IPS-18c (cell line): ENCODE data around the gene SHCBP1L.

ENCODE experiments used
- H3K4me3 ChIP-seq: 2 replicates; pipeline ENCODE4 v1.7.0; 2013; ENCODE audit warnings: low read depth, mild to moderate bottlenecking, low read length, moderate library complexity; ENCODE audit not compliant: insufficient read depth
- H3K9me3 ChIP-seq: one replicate; pipeline ENCODE4 v1.6.1; 2013; ENCODE audit warnings: mild to moderate bottlenecking, low read length, moderate library complexity; ENCODE audit not compliant: control insufficient read depth, insufficient read depth

The SHCBP1L gene

DNA sequence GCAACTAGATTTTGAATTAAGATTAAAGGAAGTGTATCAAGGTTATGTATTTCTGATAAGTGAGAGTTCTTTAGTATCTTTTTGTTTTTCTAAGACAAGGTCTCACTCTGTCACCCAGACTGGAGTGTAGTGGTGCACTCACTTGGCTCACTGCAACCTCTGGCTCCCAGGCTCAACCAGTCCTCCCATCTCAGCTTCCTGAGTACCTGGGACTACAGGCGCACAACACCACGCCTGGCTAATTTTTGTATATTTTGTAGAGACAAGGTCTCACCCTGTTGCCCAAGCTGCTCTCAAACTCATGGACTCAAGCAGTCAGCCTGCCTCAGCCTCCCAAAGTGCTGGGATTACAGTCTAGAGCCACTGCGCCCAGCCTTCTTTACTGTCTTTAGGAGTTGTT is 80.1 kb downstream of the SHCBP1L start:
- Histone ChIP-seq H3K4me3 (no peak overlapping the region), H3K9me3 (no peaks in the 10 kb centered on the region)

DNA sequence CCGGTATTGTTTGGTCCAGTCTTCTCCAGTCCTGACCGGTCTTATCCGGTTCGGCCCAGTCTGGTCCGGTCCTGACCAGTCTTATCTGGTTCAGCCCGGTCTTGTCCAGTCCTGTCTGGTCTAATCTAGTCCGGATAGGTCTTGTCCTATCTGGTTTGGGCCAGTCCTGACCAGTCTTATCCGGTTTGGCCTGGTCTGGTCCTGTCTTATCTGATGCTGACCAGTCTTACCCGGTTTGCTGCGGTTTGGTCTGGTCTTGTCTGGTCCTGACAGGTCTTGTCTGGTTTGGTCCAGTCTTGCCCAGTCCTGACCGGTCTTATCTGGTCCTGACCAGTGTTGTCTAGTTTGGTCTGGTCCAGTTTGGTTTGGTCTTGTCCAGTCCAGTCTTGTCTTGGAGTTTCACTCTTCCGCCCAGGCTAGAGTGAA is 83.7 kb downstream of the SHCBP1L start:
- no peak overlapping the region for H3K4me3 ChIP-seq
- H3K9me3 ChIP-seq: no peaks in the 10 kb centered on the region

GRCh38 chr1:182867861-182868260 is 85.1 kb downstream of the SHCBP1L start:
- Histone ChIP-seq H3K9me3 (no peaks in the 10 kb centered on the region), H3K4me3 (no peak overlapping the region)

GRCh38 chr1:182863940-182864339 is 89.0 kb downstream of the SHCBP1L start:
- Histone ChIP-seq H3K9me3 (no peaks in the 10 kb centered on the region), H3K4me3 (no peak overlapping the region)

GRCh38 chr1:182862827-182863226 is 90.1 kb downstream of the SHCBP1L start:
- no peak overlapping the region for H3K4me3 ChIP-seq
- no peaks in the 10 kb centered on the region for H3K9me3 ChIP-seq

- Histone ChIP-seq H3K9me3 (no peaks in the 10 kb centered on the region), H3K4me3 (no peak overlapping the region)
These were observed 91.0 kb downstream of the SHCBP1L start for GRCh38 chr1:182861994-182862393.

GRCh38 chr1:182860658-182861057 is 92.3 kb downstream of the SHCBP1L start:
- no peak overlapping the region for H3K4me3 ChIP-seq
- no peaks in the 10 kb centered on the region for H3K9me3 ChIP-seq

DNA sequence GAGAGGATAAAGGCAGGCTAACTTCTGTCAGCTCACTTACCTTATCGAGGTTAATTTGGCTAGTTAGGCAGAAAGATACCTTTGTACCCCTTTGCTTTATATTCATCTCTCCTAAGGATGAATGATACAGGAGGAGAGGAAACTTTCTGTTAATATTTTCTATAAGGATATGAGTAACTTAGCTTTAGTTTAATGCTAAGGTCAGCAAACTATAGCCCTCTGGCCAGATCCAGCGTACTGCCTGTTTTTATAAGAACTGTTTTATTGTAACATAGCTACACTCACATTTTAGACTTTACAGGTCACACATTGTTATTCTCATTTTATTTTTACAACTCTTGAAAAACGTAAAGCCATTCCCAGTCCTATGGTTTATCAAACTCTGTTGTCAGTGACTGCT is 95.8 kb downstream of the SHCBP1L start:
- no peaks in the 10 kb centered on the region for H3K9me3 ChIP-seq
- no peak overlapping the region for H3K4me3 ChIP-seq

- no peaks in the 10 kb centered on the region for H3K9me3 ChIP-seq
- no peak overlapping the region for H3K4me3 ChIP-seq
These were observed 97.1 kb downstream of the SHCBP1L start for GRCh38 chr1:182855911-182856310.

GRCh38 chr1:182851825-182852224 is 101.1 kb downstream of the SHCBP1L start:
- Histone ChIP-seq H3K9me3 (no peaks in the 10 kb centered on the region), H3K4me3 (no peak overlapping the region)

DNA sequence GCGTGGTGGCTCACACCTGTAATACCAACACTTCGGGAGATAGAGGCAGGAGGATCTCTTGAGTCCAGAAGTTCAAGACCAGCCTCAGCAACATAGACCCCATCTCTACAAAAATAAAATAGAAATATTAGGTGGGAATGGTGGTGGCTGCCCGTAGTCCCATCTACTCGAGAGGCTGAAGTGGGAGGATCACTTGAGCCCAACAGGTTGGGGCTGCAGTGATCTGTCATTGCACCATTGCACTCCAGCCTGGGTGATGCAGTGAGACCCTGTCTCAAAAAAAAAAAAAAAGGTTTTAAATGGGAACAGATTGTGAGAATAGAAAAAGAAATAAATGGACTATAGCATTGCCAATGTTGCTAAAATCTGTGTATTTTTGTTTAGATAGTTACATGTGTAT is 102.6 kb downstream of the SHCBP1L start:
- Histone ChIP-seq H3K9me3 (no peaks in the 10 kb centered on the region), H3K4me3 (no peak overlapping the region)
